ENCODE data around the gene EVA1C.
"Not testable (repeated sequence)": the region's sequence is repeated elsewhere in the genome, so short reads cannot be mapped to it uniquely, and the experiment has no call there.

EVA1C gene

GRCh38 chr21:32534113-32534512 is 121.6 kb downstream of the EVA1C start:
- no peak for DNase-seq

DNA sequence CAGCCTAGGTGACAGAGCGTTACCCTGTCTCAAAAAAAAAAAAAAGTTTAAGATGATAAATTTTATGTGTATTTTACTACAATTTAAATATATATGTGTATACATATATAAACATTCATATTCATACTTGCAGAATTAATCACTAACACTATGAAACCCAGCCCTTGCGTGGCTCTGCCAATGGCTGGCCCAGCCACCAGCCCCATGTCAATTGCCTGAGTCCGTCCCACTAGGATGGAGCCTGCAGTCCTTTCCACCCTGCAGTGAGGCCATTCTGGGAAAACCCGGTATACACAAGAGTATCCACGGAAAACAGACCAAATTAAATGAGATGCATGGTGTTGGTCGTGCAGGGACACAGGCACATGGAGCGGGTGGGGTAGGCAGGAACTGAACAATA is 123.1 kb downstream of the EVA1C start:
- no peak for DNase-seq

GRCh38 chr21:32537569-32537881 is 125.0 kb downstream of the EVA1C start:
- no peak for DNase-seq

DNA sequence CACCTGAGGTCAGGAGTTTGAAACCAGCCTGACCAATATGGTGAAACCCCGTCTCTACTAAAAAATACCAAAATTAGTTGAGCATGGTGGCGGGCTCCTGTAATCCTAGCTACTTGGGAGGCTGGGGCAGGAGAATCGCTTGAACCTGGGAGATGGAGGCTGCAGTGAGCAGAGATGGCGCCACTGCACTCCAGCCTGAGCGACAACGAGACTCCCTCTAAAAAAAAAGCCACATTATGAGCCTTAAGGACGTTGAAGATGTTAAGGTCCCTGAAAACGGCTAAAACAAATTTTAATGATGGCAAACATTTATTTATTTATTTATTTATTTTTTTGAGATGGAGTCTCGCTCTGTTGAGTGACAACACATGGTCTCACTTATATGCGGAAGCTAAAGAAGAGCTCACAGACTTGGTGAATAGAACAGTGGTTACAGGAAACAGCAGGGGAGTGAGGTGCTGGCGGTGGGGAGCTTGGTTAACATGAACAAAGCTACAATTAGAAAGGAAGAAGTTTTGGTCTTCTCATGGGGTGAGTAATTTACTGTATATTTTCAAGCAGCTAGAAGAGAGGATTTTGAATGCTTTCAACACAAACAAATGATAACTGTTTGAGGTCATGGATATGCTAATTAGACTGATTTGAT is 125.8 kb downstream of the EVA1C start:
- DNase-seq: no peak

GRCh38 chr21:32539378-32539777 is 126.9 kb downstream of the EVA1C start:
- DNase-seq: no peak

GRCh38 chr21:32543056-32543455 is 130.6 kb downstream of the EVA1C start:
- DNase-seq: not testable (repeated sequence)

- no peak for DNase-seq
Observed at GRCh38 chr21:32543975-32544374, 131.5 kb downstream of the EVA1C start.

DNA sequence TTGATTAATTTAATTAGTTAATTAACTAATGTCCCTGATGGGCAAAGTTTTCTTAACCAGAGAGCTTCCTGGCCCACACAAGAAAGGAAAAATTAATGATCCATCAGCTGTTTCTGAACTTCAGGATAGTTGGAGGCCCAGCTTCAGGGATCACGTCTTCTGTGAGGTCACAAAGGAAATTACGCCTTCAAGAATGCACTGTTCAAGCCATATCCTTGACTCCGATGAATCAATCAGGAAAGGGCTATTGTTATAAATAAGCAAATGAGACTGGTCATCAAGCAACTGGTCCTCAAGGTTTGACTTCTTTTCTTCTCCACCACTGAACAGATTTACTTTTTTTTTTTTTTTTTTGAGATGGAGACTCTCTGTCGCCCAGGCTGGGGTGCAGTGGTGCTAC is 132.2 kb downstream of the EVA1C start:
- no peak for DNase-seq

GRCh38 chr21:32545948-32546441 is 133.5 kb downstream of the EVA1C start:
- DNase-seq: no peak

DNA sequence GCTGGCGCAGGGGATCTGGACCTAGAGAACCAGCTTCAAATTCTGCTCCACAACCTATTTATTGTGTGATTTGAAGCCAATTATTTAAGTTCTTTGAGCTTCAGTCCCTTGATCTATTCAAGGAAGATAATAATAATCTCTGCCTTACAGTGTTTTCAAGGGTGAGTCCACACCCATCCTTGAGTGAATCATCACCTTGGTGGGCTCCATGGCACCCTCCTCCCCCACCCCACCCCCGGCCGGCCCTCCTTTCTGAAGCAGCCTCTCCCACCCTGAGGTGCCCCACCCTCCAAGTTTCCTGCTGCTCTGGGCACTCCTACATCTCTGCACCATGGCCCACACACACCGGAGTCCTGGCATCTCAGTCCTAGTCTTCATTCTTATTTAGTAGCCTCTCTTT is 134.5 kb downstream of the EVA1C start:
- no peak for DNase-seq

- DNase-seq: no peak
Observed at GRCh38 chr21:32548978-32549377, 136.5 kb downstream of the EVA1C start.

DNA sequence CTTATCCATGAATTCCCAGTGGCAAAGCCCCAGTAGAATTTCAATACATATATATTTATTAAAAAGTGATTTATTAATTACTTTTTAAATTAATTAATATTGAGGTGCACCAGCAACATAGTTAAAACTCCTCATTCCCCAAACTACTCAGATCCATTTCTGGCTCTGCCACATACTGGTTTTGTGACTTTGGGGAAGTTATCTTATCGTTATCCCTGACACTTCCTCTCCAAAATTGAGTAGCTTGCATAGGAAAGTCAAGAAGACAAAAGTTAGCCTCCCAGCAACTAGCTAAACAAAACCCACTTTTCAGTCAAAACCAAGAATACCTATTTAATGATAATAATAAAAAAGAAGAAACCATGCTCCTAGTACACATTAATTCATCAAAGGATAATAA is 136.9 kb downstream of the EVA1C start:
- DNase-seq: no peak

- DNase-seq: no peak
Observed at GRCh38 chr21:32549886-32550285, 137.4 kb downstream of the EVA1C start.

DNA sequence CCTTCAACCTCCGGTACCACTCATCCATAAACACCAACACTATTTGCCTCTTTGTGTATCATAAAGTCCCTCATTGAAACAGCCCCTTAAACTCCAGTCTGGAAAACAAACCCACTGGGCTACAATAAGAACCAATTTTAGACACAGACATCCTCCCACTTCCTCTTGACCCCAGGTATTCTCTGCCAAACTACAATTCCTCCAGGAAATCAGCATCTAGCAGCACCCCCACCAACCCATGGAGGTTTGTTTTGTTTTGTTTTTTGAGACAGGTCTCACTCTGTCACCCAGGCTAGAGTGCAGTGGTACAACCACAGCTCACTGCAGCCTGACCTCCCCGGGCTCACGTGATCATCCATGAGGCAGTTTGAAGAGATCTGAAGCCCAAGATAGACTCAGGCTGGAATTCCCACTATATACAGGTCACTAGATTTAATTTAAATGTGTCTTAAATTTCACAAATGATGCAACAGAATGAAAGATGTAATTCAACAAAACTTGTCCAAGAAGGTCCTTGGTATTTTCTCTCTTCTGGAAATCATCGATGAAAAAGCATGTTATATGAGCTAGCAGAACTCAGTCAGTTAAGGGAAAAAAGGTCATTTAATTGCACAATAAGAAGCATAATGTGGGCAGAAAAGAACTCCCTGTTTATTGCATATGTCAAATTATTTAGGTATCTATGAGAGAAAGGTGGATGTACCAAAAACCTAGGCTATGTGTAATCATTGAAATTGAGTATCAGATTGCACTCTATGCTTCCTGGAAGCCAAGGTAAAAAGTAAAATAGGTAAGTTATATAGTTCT is 142.5 kb downstream of the EVA1C start:
- DNase-seq: no peak

GRCh38 chr21:32558106-32558505 is 145.6 kb downstream of the EVA1C start:
- DNase-seq: no peak

- DNase-seq: no peak
Observed at GRCh38 chr21:32559006-32559610, 146.6 kb downstream of the EVA1C start.

- DNase-seq: no peak
Observed at GRCh38 chr21:32560896-32561295, 148.4 kb downstream of the EVA1C start.

- DNase-seq: not testable (repeated sequence)
Observed at GRCh38 chr21:32561476-32561875, 149.0 kb downstream of the EVA1C start.

DNA sequence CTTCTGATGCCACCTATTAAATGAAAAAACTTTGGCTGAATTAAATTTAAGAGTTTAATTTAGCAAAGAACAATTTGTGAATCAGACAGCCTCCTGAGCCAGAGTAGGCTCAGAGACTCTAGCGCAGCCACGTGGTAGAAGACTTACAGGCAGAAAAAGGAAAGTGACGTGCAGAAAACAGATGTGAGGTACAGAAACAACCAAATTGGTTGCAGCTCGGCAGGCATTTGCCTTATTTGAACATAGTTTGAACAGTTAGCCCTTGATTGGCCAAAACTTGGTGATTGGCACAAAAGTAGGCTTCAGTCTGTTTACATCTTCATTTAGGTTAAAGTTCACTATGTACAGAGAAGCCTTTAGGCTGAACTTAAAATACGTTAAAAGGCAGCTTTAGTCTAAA is 149.9 kb downstream of the EVA1C start:
- DNase-seq: no peak

DNA sequence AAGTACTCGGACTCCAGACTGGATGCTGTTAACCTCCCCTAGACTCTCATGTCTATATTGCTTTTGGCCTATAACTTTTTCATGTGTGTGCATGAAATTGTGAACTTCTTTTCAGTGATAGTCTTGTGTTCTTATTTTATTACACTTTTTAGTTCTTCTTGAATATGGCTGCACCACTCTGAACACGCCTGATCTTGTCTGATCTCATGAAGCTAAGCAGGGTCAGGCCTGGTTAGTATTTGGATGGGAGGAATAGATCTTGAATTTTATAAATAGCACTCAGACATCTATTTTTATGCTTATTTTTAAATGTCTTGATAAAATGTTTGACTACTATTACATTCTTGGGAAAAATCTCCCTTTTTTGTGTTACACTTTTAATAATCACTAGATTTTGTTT is 150.4 kb downstream of the EVA1C start:
- no peak for DNase-seq

All from amniotic stem cell (primary cell).